PC-3 (cell line): ENCODE measurements around the gene CCDC24.

Source experiments
- CTCF ChIP-seq: fragments of 300-600 bp; sonication (generic); conservative IDR thresholded peaks from 2 replicates; pipeline ENCODE4 v1.5.1; 2017; ENCODE audit warnings: antibody characterized with exemption, low read depth, mild to moderate bottlenecking, low read length
- EZH2 ChIP-seq: fragments of 300-600 bp; sonication (generic); IDR thresholded peaks from one replicate; pipeline ENCODE4 v1.6.1; 2017; ENCODE audit warnings: antibody characterized with exemption, mild to moderate bottlenecking, low read length; ENCODE audit not compliant: unreplicated experiment
- EZH2phosphoT487 ChIP-seq: fragments of 300-600 bp; sonication (generic); IDR thresholded peaks from 2 replicates; pipeline ENCODE4 v1.6.1; 2018; ENCODE audit warnings: mild to moderate bottlenecking, antibody characterized with exemption, low read length, borderline replicate concordance

GRCh38 chr1:44008259-44008658 lies 16.9 kb downstream of the CCDC24 start:
- TF ChIP-seq CTCF = no peak
- no peak for TF ChIP-seq EZH2
- TF ChIP-seq EZH2phosphoT487 = no peak
